Measurements from ENCODE around the gene FBXW5.
A peak's percentile ranks its signal among the peaks of the same experiment; 100 is the strongest.

Gene FBXW5

DNA sequence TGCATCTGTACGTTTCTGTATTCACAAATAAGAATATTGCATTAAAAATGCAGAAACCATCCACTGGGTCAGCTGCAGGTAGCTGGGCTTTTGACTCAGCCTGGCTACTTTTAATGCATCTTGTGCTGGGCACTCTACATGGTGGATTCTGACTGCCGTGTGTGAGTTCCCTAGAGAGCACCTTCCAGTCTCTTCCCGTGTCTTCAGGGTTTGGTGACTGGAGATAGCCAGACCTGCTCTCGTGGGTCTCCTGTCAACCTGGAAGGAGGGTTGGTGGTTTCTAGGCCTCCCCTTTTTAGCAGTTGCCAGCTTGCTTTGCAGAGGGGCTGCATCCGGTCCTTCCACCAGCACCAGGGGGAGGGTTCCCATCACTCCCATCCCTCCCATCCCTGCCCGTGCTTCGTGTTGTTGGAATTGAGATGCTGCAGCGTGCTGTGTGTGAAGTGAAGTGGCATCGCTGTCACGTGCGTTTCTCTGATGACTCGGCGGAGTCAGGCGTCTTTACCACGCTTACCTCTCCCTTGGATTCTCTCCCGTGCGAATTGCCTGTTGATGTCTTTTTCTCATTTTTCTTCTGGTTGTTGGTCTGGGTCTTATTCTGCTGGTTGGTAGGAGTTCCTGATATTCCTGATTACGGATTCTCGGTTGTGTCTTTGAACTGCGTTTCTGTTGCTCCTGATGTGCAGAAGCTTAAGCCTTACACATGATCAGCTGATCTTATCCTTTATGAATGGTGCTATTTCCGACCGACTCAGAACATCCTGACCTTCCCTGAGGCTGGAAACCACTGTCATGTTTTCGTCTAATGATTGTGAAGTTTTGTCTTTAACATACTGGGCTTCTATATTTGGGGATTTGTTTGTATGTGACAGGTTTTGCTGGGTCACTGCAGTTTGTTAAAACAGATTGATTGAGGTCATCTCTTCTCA is 16.9 kb downstream of the FBXW5 start:
- DNase-seq: no peak

- no peak for DNase-seq
Observed at GRCh38 chr9:136926749-136927148, 17.8 kb downstream of the FBXW5 start.

- no peak for DNase-seq
Observed at GRCh38 chr9:136926154-136926704, 18.3 kb downstream of the FBXW5 start.

- no peak for DNase-seq
Observed at GRCh38 chr9:136925414-136926153, 19.0 kb downstream of the FBXW5 start.

- DNase-seq: no peak
Observed at GRCh38 chr9:136923881-136924280, 20.7 kb downstream of the FBXW5 start.

DNA sequence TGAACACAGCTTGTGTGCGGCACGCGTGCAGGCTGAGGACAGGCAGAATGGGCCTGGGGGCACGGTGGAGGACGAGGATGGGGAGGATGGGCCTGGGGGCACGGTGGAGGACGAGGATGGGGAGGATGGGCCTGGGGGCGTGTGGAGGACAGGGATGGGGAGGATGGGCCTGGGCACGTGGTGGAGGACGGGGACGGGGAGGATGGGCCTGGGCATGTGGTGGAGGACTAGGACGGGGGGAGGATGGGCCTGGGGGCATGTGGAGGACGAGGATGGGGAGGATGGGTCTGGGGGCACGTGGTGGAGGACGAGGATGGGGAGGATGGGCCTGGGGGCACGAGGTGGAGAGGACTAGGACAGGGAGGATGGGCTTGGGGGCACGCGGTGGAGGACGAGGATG is 22.0 kb downstream of the FBXW5 start:
- no peak for DNase-seq

DNA sequence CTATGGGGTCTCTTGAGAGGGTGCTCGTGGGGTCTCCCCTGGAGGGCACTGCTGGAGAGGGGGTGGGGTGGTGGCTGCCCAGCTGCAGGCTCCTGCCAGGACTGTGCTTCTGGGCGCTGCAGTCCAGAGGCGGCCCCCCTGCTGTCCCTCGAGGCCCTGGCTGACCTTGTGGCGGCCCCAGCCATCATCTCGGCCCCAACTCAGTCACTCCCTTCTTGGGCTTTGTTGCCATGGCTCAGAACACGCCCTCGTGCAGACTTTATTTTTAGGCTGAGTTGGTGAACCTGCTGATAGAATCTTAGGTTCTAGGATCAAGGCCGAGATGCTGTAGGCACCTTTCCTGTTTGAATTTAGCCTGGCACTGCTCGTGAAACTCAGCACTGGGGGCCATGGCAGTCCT is 22.8 kb downstream of the FBXW5 start:
- no peak for DNase-seq

DNA sequence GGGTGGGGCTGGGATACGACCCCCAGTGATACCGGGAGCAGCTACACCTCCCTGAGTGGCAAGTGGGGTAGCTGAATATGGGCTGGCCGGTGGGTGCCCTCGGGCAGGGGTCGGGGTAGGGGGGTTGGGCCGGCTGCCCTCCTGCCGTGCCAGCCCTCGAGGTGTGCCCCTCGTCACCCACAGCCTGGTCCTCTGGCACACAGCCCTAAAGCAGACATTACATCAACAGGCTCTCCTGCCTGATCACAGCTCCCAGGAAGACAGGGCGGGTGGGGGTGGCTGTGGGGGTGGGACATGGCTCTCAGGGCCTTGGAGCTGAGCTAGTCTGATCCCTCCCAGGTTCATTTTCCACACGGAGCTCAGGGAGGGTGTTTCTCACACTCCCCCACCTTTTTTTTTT is 23.2 kb downstream of the FBXW5 start:
- no peak for DNase-seq

- no peak for DNase-seq
Observed at GRCh38 chr9:136920734-136921231, 23.8 kb downstream of the FBXW5 start.

GRCh38 chr9:136920069-136920468 is 24.5 kb downstream of the FBXW5 start:
- no peak for DNase-seq

DNA sequence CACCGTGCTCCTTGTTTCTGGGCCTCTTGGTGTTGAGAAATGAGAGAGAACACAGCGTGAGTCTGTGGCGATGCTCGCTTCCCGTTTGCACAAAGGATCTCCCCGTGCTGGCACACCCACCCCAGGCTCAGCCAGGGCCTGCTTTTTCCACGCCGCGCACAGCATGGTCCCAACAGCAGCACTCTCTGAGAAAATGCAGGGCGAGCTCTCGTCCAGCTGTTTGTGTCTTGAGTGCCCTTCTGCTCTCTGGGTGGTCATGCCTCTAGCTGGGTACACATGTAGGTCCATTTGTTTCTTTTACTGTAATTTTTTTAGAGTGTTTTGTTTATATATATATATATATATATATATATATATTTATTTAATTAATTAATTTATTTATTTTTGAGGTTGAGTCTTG is 26.6 kb downstream of the FBXW5 start:
- DNase-seq: no peak

DNA sequence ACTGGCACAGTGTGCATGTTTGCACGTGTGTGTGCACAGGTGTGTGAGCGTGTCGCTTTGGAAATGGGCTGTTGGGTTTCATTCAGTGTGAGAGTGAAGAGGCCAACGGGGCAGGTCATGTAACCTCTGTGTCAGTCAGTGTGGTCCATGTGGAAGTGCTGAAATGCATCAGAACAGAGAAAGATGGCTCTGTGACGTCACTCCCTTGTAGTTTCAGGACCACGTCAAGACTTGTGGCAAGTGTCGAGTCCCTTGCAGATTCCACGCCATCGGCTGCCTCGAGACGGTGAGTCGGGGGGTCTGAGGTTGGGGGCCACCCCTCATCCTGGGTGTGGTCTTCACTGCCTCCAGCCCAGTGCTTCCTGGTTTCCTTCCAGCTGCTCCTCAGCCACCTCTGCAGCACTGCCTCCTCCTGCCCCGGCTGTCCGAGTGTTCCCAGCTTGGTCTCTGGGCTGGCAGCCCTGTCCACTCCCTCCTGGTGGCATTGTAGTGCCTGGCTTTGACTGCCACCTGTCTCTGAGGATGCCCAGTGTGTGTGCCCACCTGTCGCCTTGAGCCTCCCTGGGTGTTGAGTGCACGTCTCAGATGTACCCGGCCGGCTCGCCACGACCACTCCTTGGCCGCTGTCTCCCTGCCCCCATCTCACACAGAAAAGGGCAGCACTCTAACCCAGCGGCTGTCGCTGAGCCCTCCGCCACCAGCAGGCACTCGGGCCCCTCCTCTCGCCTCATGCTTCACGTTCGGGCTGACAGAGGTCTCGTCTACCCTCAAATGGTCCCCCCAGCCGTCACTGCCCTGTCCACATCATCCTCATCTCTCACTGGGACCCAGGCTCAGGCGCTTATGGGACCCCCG is 28.0 kb downstream of the FBXW5 start:
- DNase-seq: no peak

- no peak for DNase-seq
Observed at GRCh38 chr9:136915632-136916329, 28.8 kb downstream of the FBXW5 start.

DNA sequence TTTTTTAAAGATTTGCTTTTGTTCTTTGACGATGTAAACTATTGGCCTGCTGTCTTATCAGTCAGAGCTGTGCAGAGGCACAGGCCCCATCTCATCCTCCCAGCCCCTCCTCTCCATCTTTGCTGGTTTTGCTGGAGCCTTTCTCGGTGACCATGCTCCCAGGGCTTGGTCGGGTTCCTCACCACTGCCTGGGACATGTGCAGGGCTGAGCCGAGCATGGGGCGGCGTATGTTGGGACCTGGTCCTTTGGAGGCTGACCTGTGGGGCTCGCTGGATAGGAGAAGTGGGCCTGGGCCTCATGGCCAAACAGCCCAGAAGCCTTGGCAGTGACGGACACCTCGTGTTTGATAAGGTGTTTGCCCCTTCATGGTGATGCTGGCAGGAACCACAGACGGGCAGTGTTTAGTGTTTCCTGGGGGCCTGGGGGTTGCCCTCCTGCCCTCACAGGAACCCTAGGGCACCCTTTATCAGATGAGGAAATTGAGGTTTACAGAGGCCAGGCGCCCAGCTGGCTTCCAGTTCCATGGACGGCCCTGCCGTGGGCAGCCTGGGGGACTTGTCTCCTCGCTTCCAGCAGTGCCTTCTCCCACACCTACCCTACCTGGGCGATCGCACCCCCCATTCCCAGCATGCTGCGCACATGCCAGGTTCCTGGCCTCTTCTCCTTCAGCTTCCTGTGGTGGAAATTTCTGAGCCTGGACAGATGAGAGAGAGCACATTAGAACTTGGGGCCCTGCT is 30.7 kb downstream of the FBXW5 start:
- no peak for DNase-seq

- DNase-seq: no peak
Observed at GRCh38 chr9:136910901-136911245, 33.7 kb downstream of the FBXW5 start.

GRCh38 chr9:136910197-136910900 is 34.2 kb downstream of the FBXW5 start:
- DNase-seq: no peak

- DNase-seq: no peak
Observed at GRCh38 chr9:136907011-136907914, 37.3 kb downstream of the FBXW5 start.

- DNase-seq: no peak
Observed at GRCh38 chr9:136906266-136906665, 38.3 kb downstream of the FBXW5 start.

DNA sequence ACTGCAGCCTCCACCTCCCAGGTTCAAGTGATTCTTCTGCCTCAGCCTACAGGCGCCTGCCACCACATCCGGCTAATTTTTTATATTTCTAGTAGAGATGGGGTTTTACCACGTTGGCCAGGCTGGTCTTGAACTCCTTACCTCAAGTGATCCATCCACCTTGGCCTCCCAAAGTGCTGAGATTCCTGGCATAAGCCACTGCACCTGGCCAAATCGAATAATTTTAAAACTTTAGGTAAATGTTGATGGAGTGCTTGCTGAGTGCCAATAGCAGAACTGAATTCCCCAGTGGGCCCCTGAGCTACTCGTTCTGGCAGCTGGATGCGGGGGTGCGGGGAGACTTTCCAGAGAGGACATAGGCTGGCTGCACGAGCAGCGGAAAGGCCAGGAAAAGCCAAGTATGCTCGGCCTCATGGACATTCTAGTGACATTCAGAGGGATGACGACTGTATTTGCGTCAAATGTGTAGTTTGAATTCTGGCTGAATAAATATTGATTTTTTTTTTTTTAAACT is 41.4 kb downstream of the FBXW5 start:
- peak; percentile 16 for DNase-seq
